GM21528 (cell line): ENCODE data around the gene EPS8L3.
A peak's percentile ranks its signal among the peaks of the same experiment; 100 is the strongest.
"Not testable (repeated sequence)": the region's sequence is repeated elsewhere in the genome, so short reads cannot be mapped to it uniquely, and the experiment has no call there.

Source experiments
- ATAC-seq: cut with Tn5 transposase; IDR thresholded peaks from one replicate; pipeline ENCODE4 v1.9.1; 2021; ENCODE audit warnings: mild to moderate bottlenecking, moderate library complexity; ENCODE audit not compliant: unreplicated experiment, low FRiP score

EPS8L3 gene

DNA sequence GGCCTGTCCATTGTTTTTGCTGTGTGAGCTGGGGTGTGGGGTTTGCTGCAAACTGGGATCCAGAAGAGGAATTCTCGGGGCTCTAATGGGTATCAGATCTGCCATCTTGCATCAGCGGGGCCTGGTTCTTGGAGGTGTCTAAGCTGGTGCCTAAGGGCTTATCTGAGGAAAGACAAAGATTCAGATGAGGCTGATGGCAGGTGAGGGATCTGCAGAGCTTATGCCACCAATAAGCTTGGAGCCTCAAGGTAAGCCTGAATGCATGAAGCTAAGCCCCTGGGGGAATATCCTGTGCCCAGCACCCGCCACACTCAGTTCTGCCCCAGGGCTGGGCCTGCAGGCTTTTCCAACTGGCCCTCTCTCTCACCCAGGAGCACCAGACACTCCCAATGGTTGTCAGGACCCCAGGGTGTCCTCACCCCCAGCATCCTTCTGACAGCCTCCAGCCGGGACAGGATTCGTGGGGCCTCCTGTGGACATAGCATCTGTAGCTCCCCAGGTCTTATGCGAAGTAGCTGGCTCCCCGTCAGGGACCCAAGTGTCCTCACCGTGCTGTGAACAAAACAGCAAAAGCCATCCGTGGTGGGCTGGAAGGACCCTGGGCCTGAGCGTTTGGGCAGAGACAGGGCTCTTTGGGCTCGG is 13.4 kb downstream of the EPS8L3 start:
- ATAC-seq, result no peak

DNA sequence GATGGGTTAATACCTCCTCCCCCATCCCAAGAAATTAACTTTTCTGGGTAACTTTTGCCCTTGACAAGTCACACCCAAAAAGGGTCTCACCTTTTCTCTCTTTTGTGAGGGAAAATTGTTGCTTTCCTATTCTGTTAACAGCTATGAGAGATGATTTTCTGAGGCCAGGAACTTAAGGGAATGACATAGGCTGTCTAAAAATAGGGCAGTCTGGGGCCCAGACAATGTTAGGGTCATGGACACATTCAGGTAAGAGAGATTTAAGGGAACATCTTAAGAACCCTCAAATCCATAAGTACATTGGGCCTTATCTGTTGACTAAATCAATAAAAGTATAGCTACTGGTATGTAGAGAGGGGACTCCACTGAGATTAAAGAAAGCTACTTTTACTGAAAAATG is 14.5 kb downstream of the EPS8L3 start:
- ATAC-seq, result no peak

DNA sequence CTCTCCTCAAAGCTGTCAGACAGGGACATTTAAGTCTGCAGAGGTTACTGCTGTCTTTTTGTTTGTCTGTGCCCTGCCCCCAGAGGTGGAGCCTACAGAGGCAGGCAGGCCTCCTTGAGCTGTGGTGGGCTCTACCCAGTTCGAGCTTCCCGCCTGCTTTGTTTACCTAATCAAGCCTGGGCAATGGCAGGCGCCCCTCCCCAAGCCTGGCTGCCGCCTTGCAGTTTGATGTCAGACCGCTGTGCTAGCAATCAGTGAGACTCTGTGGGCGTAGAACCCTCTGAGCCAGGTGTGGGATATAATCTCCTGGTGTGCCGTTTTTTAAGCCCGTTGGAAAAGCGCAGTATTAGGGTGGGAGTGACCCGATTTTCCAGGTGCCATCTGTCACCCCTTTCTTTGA is 15.4 kb downstream of the EPS8L3 start:
- not testable (repeated sequence) for ATAC-seq

- ATAC-seq, result no peak
These were observed 22.9 kb downstream of the EPS8L3 start, which contains the start of gene GSTM3 for GRCh38 chr1:109740615-109741373. Gene GSTM3 (minus strand): TSS chr1:109741038. CDS start chr1:109740287, 751 bp downstream.

- ATAC-seq, result peak; percentile 64
These were observed 23.7 kb downstream of the EPS8L3 start for GRCh38 chr1:109739738-109740614.

DNA sequence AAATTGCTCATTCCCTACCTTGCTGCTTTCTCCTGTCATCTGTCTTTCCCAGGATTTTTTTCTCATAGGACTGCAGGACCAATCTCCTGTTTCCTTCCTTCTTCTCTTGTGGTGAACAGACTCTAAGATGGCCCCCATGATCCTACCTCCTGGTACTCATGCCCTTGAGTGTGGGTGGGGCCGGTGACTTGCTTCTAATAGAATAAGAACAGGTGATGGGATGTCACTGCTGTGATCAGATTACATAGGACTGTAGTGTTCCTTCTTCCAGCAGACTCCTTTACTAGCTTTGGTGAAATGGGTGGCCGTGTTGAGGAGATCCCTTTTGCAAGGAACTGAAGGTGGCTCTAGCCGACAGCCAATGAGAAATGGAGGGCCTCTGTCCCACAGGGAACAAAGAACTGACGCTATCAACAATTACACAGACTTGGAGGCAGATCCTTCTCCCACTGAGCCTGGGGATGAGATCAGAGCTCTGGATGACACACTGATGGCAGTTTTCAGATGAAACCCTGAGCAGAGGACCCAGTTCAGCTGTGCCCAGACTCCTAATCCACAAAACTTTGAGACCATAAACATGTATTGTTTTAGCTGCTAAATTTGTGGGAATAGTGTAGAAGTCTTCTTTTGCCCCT is 30.4 kb downstream of the EPS8L3 start:
- ATAC-seq, result no peak

- no peak for ATAC-seq
These were observed 31.3 kb downstream of the EPS8L3 start for GRCh38 chr1:109732390-109732881.

DNA sequence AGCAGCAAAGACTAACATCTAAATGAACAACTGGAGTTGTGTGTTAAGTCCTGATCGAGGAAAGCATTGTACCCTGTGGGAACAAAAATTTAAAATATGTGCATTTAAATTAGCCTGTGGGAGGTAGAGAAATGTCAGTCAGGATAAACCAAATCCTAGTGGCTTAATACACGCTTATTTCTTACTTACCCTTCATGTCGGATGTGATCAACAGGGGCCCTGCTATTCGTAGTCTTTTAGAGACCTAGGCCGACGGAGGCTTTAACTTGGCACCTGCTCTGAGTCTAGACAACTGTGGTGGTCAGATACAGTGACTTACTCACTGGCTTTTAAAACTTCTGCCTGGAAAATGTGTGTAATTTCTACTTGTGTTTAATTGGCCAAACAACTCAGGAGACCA is 33.1 kb downstream of the EPS8L3 start:
- ATAC-seq, result no peak

- no peak for ATAC-seq
These were observed 34.9 kb downstream of the EPS8L3 start for GRCh38 chr1:109728870-109729269.

- ATAC-seq, result no peak
These were observed 36.9 kb downstream of the EPS8L3 start for GRCh38 chr1:109726728-109727373.

GRCh38 chr1:109726007-109726406 is 37.7 kb downstream of the EPS8L3 start:
- no peak for ATAC-seq

DNA sequence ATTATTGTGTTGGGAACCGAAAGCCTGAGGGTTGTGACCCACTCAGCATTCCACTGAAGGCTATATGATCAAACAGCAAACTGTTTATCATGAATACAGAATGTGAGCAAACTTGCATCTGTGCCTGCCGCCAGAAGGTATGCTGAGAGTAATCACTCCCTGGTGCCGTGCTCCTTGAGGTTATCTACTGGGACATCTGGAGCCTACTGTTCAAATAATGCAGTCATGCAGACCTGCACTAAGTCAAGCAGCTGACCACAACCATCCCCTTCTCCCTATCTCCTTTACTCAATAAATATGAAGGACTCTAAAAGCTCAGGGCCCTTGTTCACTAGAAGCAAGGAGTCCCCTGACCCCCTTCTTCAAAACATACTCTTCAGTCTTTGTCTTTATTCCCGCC is 38.2 kb downstream of the EPS8L3 start:
- no peak for ATAC-seq

- no peak for ATAC-seq
These were observed 38.8 kb downstream of the EPS8L3 start for GRCh38 chr1:109724933-109725332.

DNA sequence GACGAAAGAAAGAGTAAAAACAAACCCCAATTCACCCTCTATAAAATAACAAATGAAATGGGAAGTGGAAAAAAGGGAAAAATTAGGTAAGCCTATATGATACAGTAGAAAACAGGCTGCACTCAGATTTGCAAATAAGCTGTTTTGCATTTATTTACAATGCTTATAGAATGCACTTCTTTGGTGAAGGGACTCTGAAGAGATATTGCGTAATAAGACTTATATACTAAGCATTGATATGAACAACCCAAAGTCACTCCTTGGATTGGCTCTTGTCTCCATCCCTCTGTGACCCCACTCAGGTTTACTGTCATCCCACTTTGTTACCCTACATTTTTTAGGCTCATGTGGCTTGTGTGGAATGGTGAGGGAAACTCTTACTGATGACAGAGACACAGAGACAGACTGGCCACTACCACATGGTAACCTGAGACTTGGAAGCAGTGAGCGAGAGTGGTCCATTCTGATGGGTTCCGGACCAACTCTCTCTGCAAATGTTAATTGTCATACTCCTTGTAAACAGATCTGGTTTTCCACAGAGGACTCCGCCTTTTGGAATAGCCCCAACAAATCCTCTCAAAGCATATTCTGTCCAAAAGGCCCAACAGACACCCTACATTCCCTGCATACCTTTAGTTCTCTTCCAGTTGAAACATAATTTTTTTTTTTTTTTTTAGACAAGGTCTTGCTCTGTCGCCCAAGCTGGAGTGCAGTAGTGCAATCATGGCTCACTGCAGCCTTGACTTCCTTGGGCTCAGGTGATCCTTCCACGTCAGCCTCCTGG is 40.6 kb downstream of the EPS8L3 start:
- ATAC-seq, result no peak

- ATAC-seq, result no peak
These were observed 41.8 kb downstream of the EPS8L3 start for GRCh38 chr1:109721971-109722370.

DNA sequence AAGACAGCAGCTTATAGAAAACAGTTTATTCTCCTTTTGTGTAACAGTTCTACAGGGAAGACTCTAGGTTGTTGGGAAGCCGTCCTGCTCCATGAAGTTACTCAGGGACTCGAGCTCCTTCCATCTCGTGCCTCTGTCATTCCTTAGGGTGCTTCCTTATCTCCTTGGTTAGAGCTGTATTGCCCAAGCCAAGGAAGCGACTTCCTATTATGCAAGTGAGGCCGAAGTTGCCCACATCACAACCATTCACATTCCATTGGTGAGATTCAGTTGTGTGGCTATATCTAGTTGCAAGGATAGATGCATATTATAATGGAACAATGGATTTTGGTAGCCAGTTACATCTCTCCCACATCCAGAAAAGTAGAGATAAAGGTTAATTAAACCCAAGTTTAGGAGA is 42.7 kb downstream of the EPS8L3 start:
- ATAC-seq, result no peak

DNA sequence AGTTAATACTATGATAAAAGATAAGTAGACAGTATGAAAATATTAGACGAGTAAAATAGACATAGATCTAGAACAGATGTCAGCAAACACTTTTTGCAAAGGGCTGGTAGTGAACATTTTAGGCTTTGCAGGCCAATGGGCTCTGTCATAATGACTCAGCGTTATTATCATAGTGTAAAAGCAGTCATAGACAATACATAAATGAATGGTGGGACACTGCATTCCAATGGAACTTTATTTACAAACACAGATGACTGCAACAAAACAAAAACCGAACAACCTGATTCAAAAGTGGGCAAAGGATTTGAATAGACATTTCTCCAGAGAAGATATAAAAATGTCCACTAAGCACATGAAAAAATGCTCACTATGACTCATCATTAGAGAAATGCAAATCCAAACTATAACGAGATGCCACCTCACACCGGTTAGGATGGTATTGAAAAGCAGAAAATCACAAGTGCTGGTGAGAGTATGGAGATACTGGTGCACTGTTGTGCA is 44.3 kb downstream of the EPS8L3 start:
- ATAC-seq, result no peak

- no peak for ATAC-seq
These were observed 45.2 kb downstream of the EPS8L3 start for GRCh38 chr1:109718495-109718894.

DNA sequence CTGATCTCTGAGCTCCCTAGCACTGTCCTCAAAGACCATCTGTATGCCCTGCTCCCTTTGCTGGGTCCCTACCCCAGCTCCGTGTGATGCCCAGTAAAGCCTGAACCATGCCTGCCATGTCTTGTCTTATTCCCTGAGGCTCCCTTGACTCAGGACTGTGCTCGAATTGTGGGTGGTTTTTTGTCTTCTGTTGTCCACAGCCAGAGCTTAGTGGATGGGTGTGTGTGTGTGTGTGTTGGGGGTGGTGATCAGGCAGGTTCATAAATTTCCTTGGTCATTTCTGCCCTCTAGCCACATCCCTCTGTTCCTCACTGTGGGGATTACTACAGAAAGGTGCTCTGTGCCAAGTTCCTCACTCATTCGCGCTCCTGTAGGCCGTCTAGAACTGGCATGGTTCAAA is 46.0 kb downstream of the EPS8L3 start:
- ATAC-seq, result no peak
